ENCODE results near the gene SRCAP.
A peak's percentile ranks its signal among the peaks of the same experiment; 100 is the strongest.

DNA sequence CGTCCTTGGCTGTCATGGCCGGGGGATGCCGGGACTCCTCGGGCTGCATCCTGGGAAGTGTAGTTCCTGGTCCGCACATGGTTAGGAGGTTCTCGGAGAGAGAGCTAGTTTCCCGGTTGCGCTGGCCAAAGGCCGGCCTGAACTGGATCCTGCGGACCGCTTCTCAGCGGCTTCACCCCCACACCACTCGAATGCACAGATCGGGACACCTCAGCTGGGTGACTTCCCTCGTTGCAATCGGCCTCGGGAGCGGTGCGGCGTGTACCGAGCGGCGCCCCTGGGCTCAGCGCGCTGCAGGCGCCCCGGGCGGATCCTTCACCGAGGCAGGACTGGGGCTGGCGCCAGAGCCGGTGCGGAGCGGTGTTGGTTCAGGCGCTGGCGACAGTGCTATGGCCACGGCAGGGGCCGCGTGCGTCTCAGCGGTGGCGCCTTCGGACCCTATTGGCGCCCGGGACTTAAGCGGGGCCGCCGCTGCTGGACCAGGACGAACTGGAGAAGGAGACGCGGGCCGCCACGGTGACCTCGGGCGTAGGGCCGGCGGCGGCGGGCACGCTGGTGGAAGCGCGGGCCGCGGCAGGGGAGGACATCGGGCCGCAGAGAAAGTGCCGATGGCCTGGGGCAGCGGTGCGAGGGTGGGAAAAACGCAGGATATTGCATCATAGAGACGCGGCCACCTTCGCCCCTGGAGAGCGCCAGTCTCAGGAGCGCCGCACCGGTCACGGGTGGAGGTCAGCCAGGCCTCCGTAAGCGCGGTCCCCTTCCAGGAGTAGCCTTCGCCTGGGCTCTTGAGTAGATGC lies 76.6 kb downstream of the SRCAP start:
- TF ChIP-seq, protein P1, sequence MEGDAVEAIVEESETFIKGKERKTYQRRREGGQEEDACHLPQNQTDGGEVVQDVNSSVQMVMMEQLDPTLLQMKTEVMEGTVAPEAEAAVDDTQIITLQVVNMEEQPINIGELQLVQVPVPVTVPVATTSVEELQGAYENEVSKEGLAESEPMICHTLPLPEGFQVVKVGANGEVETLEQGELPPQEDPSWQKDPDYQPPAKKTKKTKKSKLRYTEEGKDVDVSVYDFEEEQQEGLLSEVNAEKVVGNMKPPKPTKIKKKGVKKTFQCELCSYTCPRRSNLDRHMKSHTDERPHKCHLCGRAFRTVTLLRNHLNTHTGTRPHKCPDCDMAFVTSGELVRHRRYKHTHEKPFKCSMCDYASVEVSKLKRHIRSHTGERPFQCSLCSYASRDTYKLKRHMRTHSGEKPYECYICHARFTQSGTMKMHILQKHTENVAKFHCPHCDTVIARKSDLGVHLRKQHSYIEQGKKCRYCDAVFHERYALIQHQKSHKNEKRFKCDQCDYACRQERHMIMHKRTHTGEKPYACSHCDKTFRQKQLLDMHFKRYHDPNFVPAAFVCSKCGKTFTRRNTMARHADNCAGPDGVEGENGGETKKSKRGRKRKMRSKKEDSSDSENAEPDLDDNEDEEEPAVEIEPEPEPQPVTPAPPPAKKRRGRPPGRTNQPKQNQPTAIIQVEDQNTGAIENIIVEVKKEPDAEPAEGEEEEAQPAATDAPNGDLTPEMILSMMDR (IDR thresholded peaks at IDR 0.05) = no peak
- TF ChIP-seq POLR2A (IDR thresholded peaks at IDR 0.05) = peak in 1 of 2 donors; percentile 58
